ENCODE results near the gene AKR1C2. TPM values are rescaled to one million over a fixed set of nuclear protein-coding genes. Genes with fewer than 3 reads are reported as not detected.
"Not testable (repeated sequence)": the region's sequence is repeated elsewhere in the genome, so short reads cannot be mapped to it uniquely, and the experiment has no call there.

Gene AKR1C2
- total RNA-seq, 1 donor from 2014 or later, result 0.41 TPM

DNA sequence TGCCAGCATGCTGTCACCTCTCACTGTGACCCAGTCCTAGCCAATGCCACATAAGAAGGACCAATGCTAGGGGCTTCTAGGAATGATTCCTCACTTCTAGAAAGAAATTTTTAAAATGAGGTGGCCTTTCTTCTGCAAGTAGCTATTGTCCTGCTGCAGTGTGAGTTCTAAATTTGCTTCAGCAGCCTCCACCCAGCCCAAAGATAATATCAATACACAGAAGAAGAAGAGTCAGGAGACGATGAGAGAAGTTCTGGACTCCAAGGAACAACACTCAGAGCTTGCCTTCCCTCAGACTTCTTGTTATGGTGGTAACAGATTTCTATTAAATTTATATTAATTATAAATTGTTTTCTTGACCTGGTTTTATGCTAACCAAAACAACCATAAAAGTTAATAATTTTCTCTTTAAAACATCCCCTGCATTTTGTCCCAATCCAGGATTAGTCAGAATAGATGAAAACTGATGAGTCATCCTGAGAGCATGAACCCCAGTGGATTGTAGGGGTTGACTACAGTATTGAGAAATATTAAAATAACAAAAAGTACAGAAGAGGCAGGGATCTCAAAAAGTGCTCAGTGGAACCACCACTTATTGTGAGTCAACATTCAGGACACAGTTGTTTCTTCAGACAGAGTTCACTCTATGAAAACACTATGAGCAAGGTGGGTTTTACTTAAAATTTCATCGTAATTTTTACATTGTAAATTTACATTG lies 29.6 kb upstream of the AKR1C2 start:
- Histone ChIP-seq H3K9me3 (ENCODE audit: insufficient read depth, low read depth, low read length) (no peaks in the 10 kb centered on the region), H2AFZ (ENCODE audit: low read depth, low read length) (no peak overlapping the region), H4K20me1 (ENCODE audit: insufficient read depth, low read length) (no peaks in the 10 kb centered on the region), H3K4me1 (ENCODE audit: insufficient read depth, low read length) (no peaks in the 10 kb centered on the region), H3K4me3 (ENCODE audit: insufficient read depth, low read depth, low read length) (no peak overlapping the region), H3K27me3 (ENCODE audit: insufficient read depth, low read length) (no peaks in the 10 kb centered on the region), H3K36me3 (ENCODE audit: insufficient read depth, low read length) (no peaks in the 10 kb centered on the region), H3K79me2 (ENCODE audit: insufficient read depth, low read length) (no peaks in the 10 kb centered on the region), H3K27ac (ENCODE audit: low read depth, low read length) (no peak overlapping the region), H3K4me2 (ENCODE audit: low read length) (peak overlapping the region; percentile 44), H3K9ac (ENCODE audit: low read length) (no peak overlapping the region)
- TF ChIP-seq, protein P1, sequence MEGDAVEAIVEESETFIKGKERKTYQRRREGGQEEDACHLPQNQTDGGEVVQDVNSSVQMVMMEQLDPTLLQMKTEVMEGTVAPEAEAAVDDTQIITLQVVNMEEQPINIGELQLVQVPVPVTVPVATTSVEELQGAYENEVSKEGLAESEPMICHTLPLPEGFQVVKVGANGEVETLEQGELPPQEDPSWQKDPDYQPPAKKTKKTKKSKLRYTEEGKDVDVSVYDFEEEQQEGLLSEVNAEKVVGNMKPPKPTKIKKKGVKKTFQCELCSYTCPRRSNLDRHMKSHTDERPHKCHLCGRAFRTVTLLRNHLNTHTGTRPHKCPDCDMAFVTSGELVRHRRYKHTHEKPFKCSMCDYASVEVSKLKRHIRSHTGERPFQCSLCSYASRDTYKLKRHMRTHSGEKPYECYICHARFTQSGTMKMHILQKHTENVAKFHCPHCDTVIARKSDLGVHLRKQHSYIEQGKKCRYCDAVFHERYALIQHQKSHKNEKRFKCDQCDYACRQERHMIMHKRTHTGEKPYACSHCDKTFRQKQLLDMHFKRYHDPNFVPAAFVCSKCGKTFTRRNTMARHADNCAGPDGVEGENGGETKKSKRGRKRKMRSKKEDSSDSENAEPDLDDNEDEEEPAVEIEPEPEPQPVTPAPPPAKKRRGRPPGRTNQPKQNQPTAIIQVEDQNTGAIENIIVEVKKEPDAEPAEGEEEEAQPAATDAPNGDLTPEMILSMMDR (IDR thresholded peaks at IDR 0.05; ENCODE audit: insufficient read depth, low read depth, low read length), result no peak
- TF ChIP-seq EZH2 (IDR thresholded peaks at IDR 0.05; ENCODE audit: insufficient read depth, low read length), result no peak
- Mint-ChIP-seq H3K27ac (ENCODE audit: unreplicated experiment) (no peak overlapping the region), H3K9me3 (ENCODE audit: unreplicated experiment) (peaks cover 8% of the 10 kb centered on the region), H3K27me3 (ENCODE audit: low read depth, unreplicated experiment) (no peaks in the 10 kb centered on the region), H3K4me3 (ENCODE audit: unreplicated experiment) (no peak overlapping the region), H3K4me1 (ENCODE audit: low read depth, unreplicated experiment) (peaks cover 3% of the 10 kb centered on the region), H3K36me3 (ENCODE audit: low read depth, unreplicated experiment) (no peaks in the 10 kb centered on the region)
- DNase-seq (ENCODE audit: low read depth) (peak; percentile 70), FAIRE-seq (no peak)

DNA sequence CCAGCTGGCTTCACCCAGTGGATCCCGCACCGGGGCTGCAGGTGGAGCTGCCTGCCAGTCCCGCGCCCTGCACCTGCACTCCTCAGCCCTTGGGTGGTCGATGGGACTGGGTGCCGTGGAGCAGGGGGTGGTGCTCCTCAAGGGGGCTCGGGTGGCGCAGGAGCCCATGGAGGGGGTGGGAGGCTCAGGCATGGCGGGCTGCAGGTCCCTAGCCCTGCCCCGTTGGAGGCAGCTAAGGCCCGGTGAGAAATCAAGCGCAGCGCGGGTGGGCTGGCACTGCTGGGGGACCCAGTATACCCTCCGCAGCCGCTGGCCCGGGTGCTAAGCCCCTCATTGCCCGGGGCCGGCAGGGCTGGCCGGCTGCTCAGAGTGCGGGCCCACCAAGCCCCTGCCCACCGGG lies 28.8 kb upstream of the AKR1C2 start:
- H3K27ac Mint-ChIP-seq (ENCODE audit: unreplicated experiment); H3K4me3 ChIP-seq (ENCODE audit: insufficient read depth, low read depth, low read length); H3K27me3 Mint-ChIP-seq (ENCODE audit: low read depth, unreplicated experiment); H3K4me1 ChIP-seq (ENCODE audit: insufficient read depth, low read length); H3K4me1 Mint-ChIP-seq (ENCODE audit: low read depth, unreplicated experiment); H3K9me3 ChIP-seq (ENCODE audit: insufficient read depth, low read depth, low read length); H3K36me3 ChIP-seq (ENCODE audit: insufficient read depth, low read length); H4K20me1 ChIP-seq (ENCODE audit: insufficient read depth, low read length); H3K27ac ChIP-seq (ENCODE audit: low read depth, low read length); H2AFZ ChIP-seq (ENCODE audit: low read depth, low read length); H3K36me3 Mint-ChIP-seq (ENCODE audit: low read depth, unreplicated experiment); FAIRE-seq; H3K4me3 Mint-ChIP-seq (ENCODE audit: unreplicated experiment); H3K9ac ChIP-seq (ENCODE audit: low read length); H3K9me3 Mint-ChIP-seq (ENCODE audit: unreplicated experiment); DNase-seq (ENCODE audit: low read depth); H3K4me2 ChIP-seq (ENCODE audit: low read length); H3K27me3 ChIP-seq (ENCODE audit: insufficient read depth, low read length); H3K79me2 ChIP-seq (ENCODE audit: insufficient read depth, low read length): not testable (repeated sequence)

DNA sequence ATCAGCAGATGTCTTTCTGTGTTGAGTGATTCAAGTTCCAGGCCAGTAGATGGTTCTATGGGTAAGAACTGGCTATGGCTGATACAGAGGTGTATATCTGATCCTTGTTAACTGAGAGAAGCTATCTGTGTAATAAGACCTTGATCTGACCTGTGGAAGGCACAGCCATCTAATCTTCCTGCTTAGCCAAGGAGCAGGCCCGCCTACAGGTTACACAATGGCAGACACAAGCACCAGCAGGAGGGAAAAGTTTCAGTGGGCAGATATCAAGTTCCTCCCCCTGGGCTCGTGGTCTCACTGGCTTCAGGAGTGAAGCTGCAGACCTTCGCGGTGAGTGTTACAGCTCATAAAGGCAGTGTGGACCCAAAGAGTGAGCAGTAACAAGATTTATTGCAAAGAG lies 27.9 kb upstream of the AKR1C2 start:
- H3K4me3 Mint-ChIP-seq (ENCODE audit: unreplicated experiment); FAIRE-seq; H3K36me3 Mint-ChIP-seq (ENCODE audit: low read depth, unreplicated experiment); H2AFZ ChIP-seq (ENCODE audit: low read depth, low read length); H3K27ac ChIP-seq (ENCODE audit: low read depth, low read length); H3K4me1 Mint-ChIP-seq (ENCODE audit: low read depth, unreplicated experiment); H3K36me3 ChIP-seq (ENCODE audit: insufficient read depth, low read length); H3K9ac ChIP-seq (ENCODE audit: low read length); H3K27ac Mint-ChIP-seq (ENCODE audit: unreplicated experiment); H3K4me3 ChIP-seq (ENCODE audit: insufficient read depth, low read depth, low read length); H3K9me3 ChIP-seq (ENCODE audit: insufficient read depth, low read depth, low read length); DNase-seq (ENCODE audit: low read depth); H3K4me1 ChIP-seq (ENCODE audit: insufficient read depth, low read length); H3K27me3 ChIP-seq (ENCODE audit: insufficient read depth, low read length); H3K79me2 ChIP-seq (ENCODE audit: insufficient read depth, low read length); H3K9me3 Mint-ChIP-seq (ENCODE audit: unreplicated experiment); H3K4me2 ChIP-seq (ENCODE audit: low read length); H4K20me1 ChIP-seq (ENCODE audit: insufficient read depth, low read length); H3K27me3 Mint-ChIP-seq (ENCODE audit: low read depth, unreplicated experiment): not testable (repeated sequence)
